Progenitor cell of endocrine pancreas (in vitro differentiated cells): ENCODE results near the gene TSPAN5. TPM values are rescaled to one million over a fixed set of nuclear protein-coding genes. Genes with fewer than 3 reads are reported as not detected.

ENCODE experiments used
- DNase-seq: peaks from one replicate; pipeline ENCODE4 v3.0.0; 2021; ENCODE audit warnings: low spot score; ENCODE audit not compliant: unreplicated experiment
- H3K27ac Mint-ChIP-seq: 2 replicates; pipeline ENCODE4 v1.8.0; 2021; ENCODE audit warnings: mild to moderate bottlenecking, moderate library complexity, mixed read lengths
- H3K27me3 Mint-ChIP-seq: 2 replicates; pipeline ENCODE4 v1.8.0; 2021; ENCODE audit warnings: mixed read lengths
- H3K36me3 Mint-ChIP-seq: 2 replicates; pipeline ENCODE4 v1.8.0; 2022; ENCODE audit warnings: mixed read lengths; ENCODE audit not compliant: insufficient read depth
- H3K4me1 Mint-ChIP-seq: 2 replicates; pipeline ENCODE4 v1.8.0; 2021; ENCODE audit warnings: low read depth, mixed read lengths
- H3K4me3 Mint-ChIP-seq: 2 replicates; pipeline ENCODE4 v1.8.0; 2021; ENCODE audit warnings: low read depth, mild to moderate bottlenecking, moderate library complexity, mixed read lengths
- H3K9me3 Mint-ChIP-seq: 2 replicates; pipeline ENCODE4 v1.8.0; 2021; ENCODE audit warnings: low read depth, mixed read lengths
- total RNA-seq: library from RNA; stranded (reverse); gene quantifications from 2 replicates; pipeline ENCODE4 v1.2.1, GENCODE V29; 2021
- TF ChIP-seq, protein P1 (sequence below): fragments of 200-600 bp; sonication (generic); IDR thresholded peaks from one replicate; pipeline ENCODE4 v1.5.0; 2021; ENCODE audit warnings: antibody characterized with exemption, mild to moderate bottlenecking; ENCODE audit not compliant: unreplicated experiment

TSPAN5 gene
- total RNA-seq, 1 donor from 2014 or later: 6.1 TPM

DNA sequence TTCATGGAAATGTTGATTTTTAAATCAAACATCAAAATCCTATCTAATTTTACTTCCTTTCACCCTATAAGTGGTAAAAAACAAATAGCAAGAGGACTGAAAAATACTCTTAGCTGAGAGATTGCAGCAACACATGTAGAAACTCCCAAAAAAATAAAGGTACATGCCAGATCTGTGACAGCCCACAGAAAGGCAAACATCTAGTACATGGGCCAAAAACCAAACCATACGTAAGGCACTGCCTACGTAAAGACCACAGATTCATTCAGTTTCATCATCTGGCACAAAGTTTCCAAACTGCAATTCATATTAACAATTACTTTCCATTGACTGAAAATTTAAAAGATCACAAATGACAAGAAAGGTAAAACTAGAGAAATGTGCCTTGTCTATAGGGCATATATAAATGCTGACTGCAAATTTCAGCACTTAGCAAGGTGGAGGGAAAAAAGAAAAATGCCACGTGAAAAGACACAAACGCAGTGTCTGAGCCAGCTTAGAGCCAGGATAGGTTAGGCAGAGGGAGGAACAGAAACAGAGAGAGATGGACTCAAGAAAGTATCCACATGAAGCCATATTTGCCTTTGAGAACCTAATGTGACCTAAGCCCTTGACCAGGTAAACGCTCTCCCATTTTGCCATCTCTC lies 88.1 kb downstream of the TSPAN5 start:
- no peak for DNase-seq
- no peaks in the 10 kb centered on the region for H3K36me3 Mint-ChIP-seq
- H3K4me1 Mint-ChIP-seq: peaks cover 5% of the 10 kb centered on the region
- H3K9me3 Mint-ChIP-seq: no peaks in the 10 kb centered on the region
- no peaks in the 10 kb centered on the region for H3K27me3 Mint-ChIP-seq
- H3K27ac Mint-ChIP-seq: no peak overlapping the region
- TF ChIP-seq, protein P1, sequence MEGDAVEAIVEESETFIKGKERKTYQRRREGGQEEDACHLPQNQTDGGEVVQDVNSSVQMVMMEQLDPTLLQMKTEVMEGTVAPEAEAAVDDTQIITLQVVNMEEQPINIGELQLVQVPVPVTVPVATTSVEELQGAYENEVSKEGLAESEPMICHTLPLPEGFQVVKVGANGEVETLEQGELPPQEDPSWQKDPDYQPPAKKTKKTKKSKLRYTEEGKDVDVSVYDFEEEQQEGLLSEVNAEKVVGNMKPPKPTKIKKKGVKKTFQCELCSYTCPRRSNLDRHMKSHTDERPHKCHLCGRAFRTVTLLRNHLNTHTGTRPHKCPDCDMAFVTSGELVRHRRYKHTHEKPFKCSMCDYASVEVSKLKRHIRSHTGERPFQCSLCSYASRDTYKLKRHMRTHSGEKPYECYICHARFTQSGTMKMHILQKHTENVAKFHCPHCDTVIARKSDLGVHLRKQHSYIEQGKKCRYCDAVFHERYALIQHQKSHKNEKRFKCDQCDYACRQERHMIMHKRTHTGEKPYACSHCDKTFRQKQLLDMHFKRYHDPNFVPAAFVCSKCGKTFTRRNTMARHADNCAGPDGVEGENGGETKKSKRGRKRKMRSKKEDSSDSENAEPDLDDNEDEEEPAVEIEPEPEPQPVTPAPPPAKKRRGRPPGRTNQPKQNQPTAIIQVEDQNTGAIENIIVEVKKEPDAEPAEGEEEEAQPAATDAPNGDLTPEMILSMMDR: no peak
- no peak overlapping the region for H3K4me3 Mint-ChIP-seq

DNA sequence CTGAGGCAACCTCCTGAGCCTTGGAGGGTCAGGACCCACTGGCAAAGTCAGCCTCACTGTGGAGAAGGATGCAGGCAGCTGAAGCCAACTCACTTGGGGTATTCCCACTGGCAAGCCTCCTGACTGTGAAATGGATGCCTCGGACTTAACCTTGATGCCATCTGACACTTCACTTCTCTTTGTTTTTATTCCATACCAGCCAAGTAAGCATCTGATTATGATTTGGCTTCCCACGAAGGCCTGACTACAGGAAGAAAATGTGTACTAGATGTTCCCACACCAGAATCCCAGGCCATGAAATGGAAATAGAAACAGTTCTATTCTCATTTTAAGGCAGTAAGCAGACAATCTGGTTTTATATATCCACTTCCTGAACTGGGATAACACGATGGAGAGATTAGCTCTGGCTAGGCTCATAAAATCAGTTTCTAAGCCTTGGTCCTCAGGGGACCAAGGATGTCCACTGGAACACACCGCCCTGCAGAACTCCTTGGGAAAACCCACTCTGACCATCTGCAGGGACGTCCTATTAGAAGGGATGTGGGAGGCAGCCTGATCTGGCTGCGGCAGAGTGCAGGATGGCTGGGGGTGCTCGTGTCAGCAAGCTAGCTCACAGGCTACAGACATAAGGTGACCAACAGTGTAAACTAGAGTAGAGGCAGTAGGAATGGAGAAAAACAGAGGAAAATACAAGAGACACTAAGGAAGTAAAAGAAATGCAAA lies 89.3 kb downstream of the TSPAN5 start:
- Mint-ChIP-seq H3K27me3 (no peaks in the 10 kb centered on the region), H3K9me3 (no peaks in the 10 kb centered on the region), H3K27ac (no peak overlapping the region), H3K36me3 (no peaks in the 10 kb centered on the region), H3K4me1 (peaks cover 6% of the 10 kb centered on the region), H3K4me3 (no peak overlapping the region)
- TF ChIP-seq, protein P1: no peak
- DNase-seq: no peak

DNA sequence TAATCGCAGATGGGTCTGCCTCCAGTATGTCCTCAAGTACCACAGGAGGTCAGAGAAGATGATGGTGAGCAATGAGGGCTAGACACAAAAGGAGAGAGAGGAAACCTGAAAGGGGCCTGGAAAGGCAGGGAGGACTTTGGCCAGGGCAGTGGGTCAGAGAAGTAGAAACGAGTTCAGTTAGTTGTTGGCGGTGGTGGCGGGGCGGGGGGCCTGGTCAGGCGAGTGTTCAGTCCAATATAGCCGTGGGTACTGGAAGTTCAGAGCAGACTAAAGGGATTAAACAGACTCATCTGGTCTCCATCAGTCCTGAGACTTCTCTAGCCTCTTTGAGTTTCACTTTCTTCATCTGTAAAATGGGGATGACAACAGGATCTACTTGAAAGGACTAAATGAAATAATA lies 90.8 kb downstream of the TSPAN5 start:
- peaks cover 3% of the 10 kb centered on the region for H3K4me1 Mint-ChIP-seq
- TF ChIP-seq, protein P1: no peak
- no peak overlapping the region for H3K27ac Mint-ChIP-seq
- no peaks in the 10 kb centered on the region for H3K9me3 Mint-ChIP-seq
- H3K36me3 Mint-ChIP-seq: no peaks in the 10 kb centered on the region
- H3K27me3 Mint-ChIP-seq: no peaks in the 10 kb centered on the region
- no peak for DNase-seq
- no peak overlapping the region for H3K4me3 Mint-ChIP-seq

DNA sequence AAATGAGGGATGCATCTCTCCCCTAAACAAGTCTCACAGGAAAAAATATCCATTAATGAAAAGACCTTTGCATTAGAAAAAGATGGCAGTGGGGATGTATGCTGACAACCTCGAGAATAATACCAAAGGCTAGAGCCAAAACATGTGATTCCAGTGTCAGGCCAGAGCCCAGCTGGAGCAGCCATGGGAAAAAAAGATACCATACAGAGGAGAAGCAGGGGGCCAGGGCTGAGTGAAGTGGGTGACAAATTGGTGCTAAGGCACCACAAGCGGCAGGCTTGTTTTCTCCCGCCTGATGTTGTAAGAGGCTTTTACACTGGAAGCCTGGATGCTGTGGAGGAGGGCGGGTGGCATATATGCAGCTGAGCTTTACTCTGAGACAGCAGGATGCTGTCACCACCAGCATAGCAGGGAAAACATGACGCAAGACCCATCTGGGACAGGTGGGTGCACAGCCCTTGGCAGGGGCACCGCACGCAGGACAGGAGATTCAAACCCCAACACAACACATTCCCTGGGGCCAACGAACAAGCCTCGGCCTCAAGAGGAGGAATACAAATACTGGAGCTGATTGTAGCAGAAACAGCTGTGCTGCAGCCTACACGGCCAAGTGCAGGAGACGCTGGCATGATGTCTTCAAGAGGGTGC lies 91.9 kb downstream of the TSPAN5 start:
- Mint-ChIP-seq H3K27me3 (no peaks in the 10 kb centered on the region), H3K36me3 (no peaks in the 10 kb centered on the region), H3K9me3 (no peaks in the 10 kb centered on the region), H3K4me1 (peaks cover 3% of the 10 kb centered on the region), H3K27ac (no peak overlapping the region), H3K4me3 (no peak overlapping the region)
- DNase-seq: no peak
- TF ChIP-seq, protein P1: no peak

DNA sequence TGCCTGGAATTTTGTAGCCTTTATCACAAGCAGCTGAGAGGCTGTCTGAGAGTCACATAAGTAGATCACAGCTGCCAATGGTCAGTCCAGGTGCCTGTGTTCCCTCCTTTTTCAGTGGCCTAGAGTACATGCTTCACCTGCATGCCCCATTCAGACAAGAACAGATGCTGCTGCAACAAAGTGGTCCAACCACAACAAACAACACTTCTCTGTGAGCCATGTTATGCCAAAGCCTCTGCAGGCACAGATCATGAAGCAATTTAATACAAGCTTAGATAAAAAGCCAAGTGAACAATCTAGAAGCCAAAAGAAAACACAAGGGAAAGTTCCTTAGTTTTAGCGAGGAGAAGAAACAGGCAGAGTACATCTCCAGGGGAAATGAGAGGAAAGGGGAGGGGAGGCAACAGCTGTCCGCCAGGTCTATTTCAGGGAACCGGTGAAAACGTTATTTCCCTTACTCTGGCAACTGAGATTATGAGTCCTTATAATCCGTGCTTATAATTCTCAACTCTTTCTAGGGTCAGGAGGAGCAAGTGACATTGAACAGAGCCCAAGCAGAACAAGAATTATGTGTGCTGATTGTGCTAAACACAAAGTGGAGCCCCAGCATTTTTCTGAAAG lies 92.6 kb downstream of the TSPAN5 start:
- TF ChIP-seq, protein P1: no peak
- Mint-ChIP-seq H3K4me3 (no peak overlapping the region), H3K9me3 (no peaks in the 10 kb centered on the region), H3K36me3 (no peaks in the 10 kb centered on the region), H3K27me3 (no peaks in the 10 kb centered on the region), H3K27ac (no peak overlapping the region), H3K4me1 (peaks cover 3% of the 10 kb centered on the region)
- DNase-seq: no peak
